Measurements from ENCODE around the gene PSMB4.

- TF ChIP-seq CTCF (IDR thresholded peaks at IDR 0.05; ENCODE audit: insufficient read depth, low read length) = no peak
- TF ChIP-seq POLR2AphosphoS5 (IDR thresholded peaks at IDR 0.05; ENCODE audit: low read depth) = no peak
- no peak for TF ChIP-seq REST (IDR thresholded peaks at IDR 0.05; ENCODE audit: insufficient replicate concordance, low read depth)
Observed at GRCh38 chr1:151444783-151445177, 45.4 kb downstream of the PSMB4 start.
